Adrenal gland (tissue), 12 donors: Measurements from ENCODE around the gene PDCD4. TPM values are rescaled to one million over a fixed set of nuclear protein-coding genes. Genes with fewer than 3 reads are reported as not detected.

Experiments used
- DNase-seq, 7 donors: peaks; one replicate each; pipeline ENCODE4 v3.0.0-alpha.2; 2019 to 2020
- H3K27ac ChIP-seq, 5 donors: fragments of 200-600 bp; sonication (generic) in 4 of 5; 1 replicate in 3 of 5; 2 replicates in 2 of 5; pipeline versions ENCODE4 v1.5.1 to v1.8.0; 2016 to 2020; ENCODE audit warnings: mild to moderate bottlenecking in 1 of 5
- H3K27me3 ChIP-seq: fragments of 200-600 bp; 2 replicates; pipeline ENCODE4 v1.8.0; 2021
- H3K36me3 ChIP-seq, 2 donors: fragments of 200-600 bp; replicated peaks in 1 of 2; 1 replicate in 1 of 2; 2 replicates in 1 of 2; pipeline versions ENCODE4 v1.5.1 to v1.8.0; 2018 to 2022
- H3K4me1 ChIP-seq, 2 donors: fragments of 200-600 bp; replicated peaks in 1 of 2; 1 replicate in 1 of 2; 2 replicates in 1 of 2; pipeline versions ENCODE4 v1.5.1 to v1.8.0; 2018 to 2021
- H3K4me3 ChIP-seq, 4 donors: fragments of 200-600 bp; sonication (generic) in 3 of 4; one replicate each; pipeline ENCODE4 v1.5.1; 2016 to 2018
- H3K9me3 ChIP-seq, 3 donors: fragments of 200-600 bp; sonication (generic) in 1 of 3; replicated peaks in 1 of 3; 1 replicate in 2 of 3; 2 replicates in 1 of 3; pipeline versions ENCODE4 v1.5.1 to v1.8.0; 2016 to 2021
- POLR2A ChIP-seq, 2 donors: fragments of 450-650 bp; IDR thresholded peaks; one replicate each; pipeline ENCODE4 v1.6.1; 2017; ENCODE audit warnings: antibody characterized with exemption in 2 of 2, mild to moderate bottlenecking in 2 of 2, moderate library complexity in 1 of 2
- WGBS, 4 donors: extraction: QIAGEN DNeasy Blood & Tissue Kit in 2 of 4; methylation state at CpG; one replicate each; pipeline versions ENCODE4 v1.1.5 to v1.1.7; 2013 to 2017; 5-methylcytosine and 5-hydroxymethylcytosine counted together
- intact Hi-C, 2 donors: fragments of 100-400 bp; cut with DNase I; formaldehyde crosslinking; loops; one replicate each; pipeline versions ENCODE4 v1.14.1 to v1.15.0; 2022 to 2023
- polyA plus RNA-seq, 3 donors: library from polyadenylated mRNA; stranded (reverse); fragments of 200-250 nt in 2 of 3; fragments of 350-450 nt in 1 of 3; fragmentation: Illumina TruSeq in 1 of 3; extraction: RNeasy Lipid Tissue Mini Kit (QIAGEN cat#74804) in 1 of 3; gene quantifications; one replicate each; pipeline ENCODE4 v1.2.3, GENCODE V29; 2013 to 2014
- total RNA-seq, 9 donors: library from RNA; depleted of rRNA in 4 of 9; stranded (reverse); fragments of >200 nt in 4 of 9; fragments of 120-200 nt in 1 of 9; fragmentation: NEBNext Ultra II Directional in 1 of 9; extraction: Animal tissue kit (Norgen Biotek cat#: 25700) in 1 of 9; gene quantifications; one replicate each; pipeline versions ENCODE4 v1.1.0 to v1.2.4, GENCODE V29; 2013 to 2023
- TF ChIP-seq, protein P1 (sequence below), 6 experiments: fragments of 450-650 bp in 4 of 6; fragments of 200-600 bp in 2 of 6; sonication (generic) in 1 of 6; IDR thresholded peaks; 1 replicate in 5 of 6; 2 replicates in 1 of 6; pipeline versions ENCODE4 v1.5.1 to v1.8.0; 2016 to 2021; ENCODE audit warnings: antibody characterized with exemption in 6 of 6, mild to moderate bottlenecking in 2 of 6, moderate library complexity in 1 of 6
- donor health status: healthy with polysubstance abuse.
- donor health status: Bipolar disorder and iron deficiency.
- donor health status: DM: yes; HTN: yes; CAD: no.
- donor health status: DM: no; HTN: no; CAD: no.
- donor health status: DM: no; HTN: no; CAD: no.
- donor health status: DM: yes; HTN: yes; CAD: no.

PDCD4 gene
- total and polyA plus RNA-seq, 12 donors, result 16.8 to 150 (median 44.8) TPM

DNA sequence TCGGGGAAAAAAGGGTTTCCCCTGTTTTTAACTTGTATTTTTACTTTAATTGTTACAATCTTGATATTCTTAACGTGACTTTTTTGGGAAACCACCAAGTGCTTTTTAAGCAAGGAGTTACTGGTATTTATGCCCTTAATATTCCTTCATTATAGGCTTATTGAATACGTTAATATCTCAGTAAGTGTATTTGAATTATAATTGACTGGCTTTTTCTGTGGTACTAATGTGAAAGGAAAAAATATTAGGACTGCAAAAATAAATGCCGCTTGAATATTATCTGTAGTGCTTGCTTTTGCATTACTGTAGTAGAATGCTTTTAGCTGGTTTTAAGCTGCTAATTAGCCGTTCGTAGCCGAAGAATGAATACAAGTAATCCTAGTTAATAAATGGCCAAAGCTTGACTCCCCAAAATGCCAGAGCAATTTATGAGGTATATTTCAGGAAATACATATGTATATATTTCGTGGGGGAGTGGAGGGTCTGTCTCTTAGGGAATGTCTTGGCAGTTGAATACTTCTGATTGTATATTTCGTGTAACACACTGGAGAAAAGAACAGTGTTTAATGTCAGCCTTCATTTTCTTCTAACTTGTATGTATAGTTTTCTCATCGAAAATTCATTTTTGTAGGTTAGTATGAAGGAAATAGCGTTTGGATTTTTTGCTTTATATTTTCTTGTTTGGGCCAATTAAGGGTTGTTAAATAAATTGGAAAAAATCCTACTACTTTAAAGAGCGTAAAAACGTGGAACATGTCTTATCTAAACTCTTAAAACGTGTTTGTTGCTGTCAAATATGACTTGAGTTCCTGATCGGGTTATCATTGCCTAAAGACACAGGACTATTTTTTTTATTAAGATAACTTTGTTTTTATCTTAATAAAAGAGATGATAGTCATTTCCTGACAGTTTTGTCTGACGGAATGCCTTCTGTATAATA is 1.5 kb downstream of the PDCD4 start:
- 2 to 5% (median 3%) methylated on average over 16 of the region's 16 CpGs for WGBS, 4 donors
- peak overlapping the region in 3 of 4 donors; percentile 34 to 95 (median 91) for H3K4me3 ChIP-seq
- no peaks in the 10 kb centered on the region for H3K9me3 ChIP-seq
- intact Hi-C loops, result loop anchor here in 1 of 2 donors (2.0 kb wide), 1 partner anchor 70 kb away; no protein-coding TSS in a partner anchor
- H3K4me1 ChIP-seq, result peaks cover 17 to 38% of the 10 kb centered on the region in 2 donors
- no peak for DNase-seq
- H3K36me3 ChIP-seq, result no peaks in the 10 kb centered on the region
- peak overlapping the region in 3 of 5 donors; percentile 89 to 98 (median 97) for H3K27ac ChIP-seq
- no peak for TF ChIP-seq POLR2A (IDR thresholded peaks at IDR 0.05)
- TF ChIP-seq, protein P1, sequence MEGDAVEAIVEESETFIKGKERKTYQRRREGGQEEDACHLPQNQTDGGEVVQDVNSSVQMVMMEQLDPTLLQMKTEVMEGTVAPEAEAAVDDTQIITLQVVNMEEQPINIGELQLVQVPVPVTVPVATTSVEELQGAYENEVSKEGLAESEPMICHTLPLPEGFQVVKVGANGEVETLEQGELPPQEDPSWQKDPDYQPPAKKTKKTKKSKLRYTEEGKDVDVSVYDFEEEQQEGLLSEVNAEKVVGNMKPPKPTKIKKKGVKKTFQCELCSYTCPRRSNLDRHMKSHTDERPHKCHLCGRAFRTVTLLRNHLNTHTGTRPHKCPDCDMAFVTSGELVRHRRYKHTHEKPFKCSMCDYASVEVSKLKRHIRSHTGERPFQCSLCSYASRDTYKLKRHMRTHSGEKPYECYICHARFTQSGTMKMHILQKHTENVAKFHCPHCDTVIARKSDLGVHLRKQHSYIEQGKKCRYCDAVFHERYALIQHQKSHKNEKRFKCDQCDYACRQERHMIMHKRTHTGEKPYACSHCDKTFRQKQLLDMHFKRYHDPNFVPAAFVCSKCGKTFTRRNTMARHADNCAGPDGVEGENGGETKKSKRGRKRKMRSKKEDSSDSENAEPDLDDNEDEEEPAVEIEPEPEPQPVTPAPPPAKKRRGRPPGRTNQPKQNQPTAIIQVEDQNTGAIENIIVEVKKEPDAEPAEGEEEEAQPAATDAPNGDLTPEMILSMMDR (IDR thresholded peaks at IDR 0.05), result no peak
- H3K27me3 ChIP-seq, result no peaks in the 10 kb centered on the region

DNA sequence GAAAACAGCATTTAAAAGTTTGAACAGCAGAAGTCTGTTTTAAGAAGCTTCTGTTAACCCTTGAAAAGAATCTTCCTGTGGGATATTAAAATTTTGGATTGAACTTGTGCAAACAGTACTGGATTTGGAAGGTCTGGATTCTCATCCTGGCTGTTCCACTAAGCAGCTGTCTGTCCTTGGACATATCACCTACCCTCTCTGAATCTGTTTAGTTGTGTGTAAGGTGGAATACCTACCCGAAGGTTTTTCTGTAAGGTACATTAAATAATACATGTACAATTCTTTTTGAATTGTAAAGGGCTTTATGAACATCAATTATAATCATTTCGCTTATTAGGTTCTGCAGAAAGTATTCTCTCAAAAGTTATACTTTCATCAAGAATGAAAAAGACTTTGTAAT is 2.2 kb downstream of the PDCD4 start:
- Histone ChIP-seq H3K27me3 (no peaks in the 10 kb centered on the region), H3K4me1 (peaks cover 17 to 38% of the 10 kb centered on the region in 2 donors), H3K4me3 (peak overlapping the region in 1 of 4 donors; percentile 91), H3K36me3 (no peaks in the 10 kb centered on the region), H3K9me3 (no peaks in the 10 kb centered on the region), H3K27ac (peak overlapping the region in 1 of 5 donors; percentile 97)
- WGBS, 4 donors, result 59 to 76% (median 70%) methylated on average over 2 of the region's 2 CpGs
- TF ChIP-seq POLR2A (IDR thresholded peaks at IDR 0.05), result no peak
- intact Hi-C loops, result loop anchor here in 1 of 2 donors (2.0 kb wide), 1 partner anchor 71 kb away; no protein-coding TSS in a partner anchor
- DNase-seq, result no peak

DNA sequence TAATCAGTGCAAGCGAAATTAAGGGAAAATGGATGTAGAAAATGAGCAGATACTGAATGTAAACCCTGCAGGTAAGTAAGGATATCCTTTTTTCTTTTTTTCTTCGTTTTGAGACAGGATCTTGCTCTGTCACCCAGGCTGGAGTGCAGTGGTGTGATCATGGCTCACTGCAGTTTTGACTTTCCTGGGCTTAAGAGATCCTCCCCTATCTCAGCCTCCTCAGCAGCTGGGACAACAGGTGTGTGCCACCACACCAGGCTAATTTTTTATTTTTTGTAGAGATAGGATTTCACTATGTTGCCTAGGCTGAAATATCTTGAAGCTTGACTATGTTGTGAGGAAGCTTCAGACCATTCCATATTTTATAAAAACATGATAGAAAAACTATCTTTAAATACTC is 4.3 kb downstream of the PDCD4 start:
- 72 to 75% (median 73%) methylated on average over 2 of the region's 2 CpGs for whole genome bisulfite sequencing, 4 donors
- peaks cover 12 to 31% of the 10 kb centered on the region in 2 donors for H3K4me1 ChIP-seq
- H3K27me3 ChIP-seq, result no peaks in the 10 kb centered on the region
- no peak overlapping the region for H3K27ac ChIP-seq
- TF ChIP-seq, protein P1 (IDR thresholded peaks at IDR 0.05), result no peak
- no peak for TF ChIP-seq POLR2A (IDR thresholded peaks at IDR 0.05)
- no peak overlapping the region for H3K4me3 ChIP-seq
- H3K9me3 ChIP-seq, result no peaks in the 10 kb centered on the region
- H3K36me3 ChIP-seq, result no peaks in the 10 kb centered on the region
- no peak for DNase-seq
- intact Hi-C loops, result no loop called here

DNA sequence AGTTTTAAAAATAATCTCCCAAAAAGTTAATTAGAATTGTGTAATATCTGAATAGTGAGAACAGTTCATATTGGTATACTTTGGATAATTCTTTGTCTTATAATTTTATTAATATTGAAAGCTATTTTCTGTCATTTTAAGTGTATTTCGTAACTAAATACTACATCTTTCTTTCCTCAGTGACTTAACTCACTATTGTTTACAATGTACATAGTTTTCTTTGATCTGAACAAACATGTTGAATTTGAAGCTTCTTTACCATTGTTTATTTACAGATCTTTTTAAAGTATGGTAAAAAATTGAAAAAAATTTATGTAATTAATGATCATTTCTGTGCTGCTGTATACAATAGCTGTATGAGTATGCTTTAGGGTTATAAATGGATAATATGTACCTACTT is 5.1 kb downstream of the PDCD4 start:
- Histone ChIP-seq H3K27ac (no peak overlapping the region), H3K36me3 (no peaks in the 10 kb centered on the region), H3K9me3 (no peaks in the 10 kb centered on the region), H3K4me3 (no peak overlapping the region), H3K4me1 (peaks cover 9 to 29% of the 10 kb centered on the region in 2 donors), H3K27me3 (no peaks in the 10 kb centered on the region)
- 93 to 99% (median 96%) methylated on average over 1 of the region's 1 CpG for WGBS, 4 donors
- no peak for TF ChIP-seq POLR2A (IDR thresholded peaks at IDR 0.05)
- TF ChIP-seq, protein P1 (IDR thresholded peaks at IDR 0.05), result no peak
- intact Hi-C loops, result no loop called here
- no peak for DNase-seq
